Chondrocyte (in vitro differentiated cells): ENCODE measurements around the gene WBP2NL. TPM values are rescaled to one million over a fixed set of nuclear protein-coding genes. Genes with fewer than 3 reads are reported as not detected.
"Not testable (repeated sequence)": the region's sequence is repeated elsewhere in the genome, so short reads cannot be mapped to it uniquely, and the experiment has no call there.

Source experiments
- DNase-seq: peaks from one replicate; pipeline ENCODE4 v3.0.0; 2021; ENCODE audit warnings: mixed read lengths, low spot score
- H3K27ac Mint-ChIP-seq: one replicate; pipeline ENCODE4 v1.8.0; 2021; ENCODE audit warnings: mild to moderate bottlenecking, moderate library complexity, mixed read lengths; ENCODE audit not compliant: unreplicated experiment
- H3K27me3 Mint-ChIP-seq: 2 replicates; pipeline ENCODE4 v1.8.0; 2021; ENCODE audit warnings: low read depth, mixed read lengths
- H3K36me3 Mint-ChIP-seq: 2 replicates; pipeline ENCODE4 v1.8.0; 2021; ENCODE audit warnings: low read depth, mixed read lengths
- H3K4me1 Mint-ChIP-seq: 2 replicates; pipeline ENCODE4 v1.8.0; 2021; ENCODE audit warnings: low read depth, mild to moderate bottlenecking, mixed read lengths
- H3K4me3 Mint-ChIP-seq: one replicate; pipeline ENCODE4 v1.8.0; 2021; ENCODE audit warnings: mild to moderate bottlenecking, moderate library complexity, mixed read lengths; ENCODE audit not compliant: unreplicated experiment
- H3K9me3 Mint-ChIP-seq: 2 replicates; pipeline ENCODE4 v1.8.0; 2021; ENCODE audit warnings: low read depth, mixed read lengths
- long read RNA-seq: library from polyadenylated mRNA; stranded (forward); transcript quantifications from one replicate; pipeline ENCODE4 v2.0.0, GENCODE V29; 2021
- total RNA-seq: library from RNA; stranded (reverse); gene quantifications from 3 replicates; pipeline ENCODE4 v1.2.1, GENCODE V29; 2021
- TF ChIP-seq, protein P1 (sequence below): fragments of 200-600 bp; sonication (generic); IDR thresholded peaks from 2 replicates; pipeline ENCODE4 v1.5.0; 2021; ENCODE audit warnings: antibody characterized with exemption, mild to moderate bottlenecking, moderate library complexity

The WBP2NL gene, protein sequence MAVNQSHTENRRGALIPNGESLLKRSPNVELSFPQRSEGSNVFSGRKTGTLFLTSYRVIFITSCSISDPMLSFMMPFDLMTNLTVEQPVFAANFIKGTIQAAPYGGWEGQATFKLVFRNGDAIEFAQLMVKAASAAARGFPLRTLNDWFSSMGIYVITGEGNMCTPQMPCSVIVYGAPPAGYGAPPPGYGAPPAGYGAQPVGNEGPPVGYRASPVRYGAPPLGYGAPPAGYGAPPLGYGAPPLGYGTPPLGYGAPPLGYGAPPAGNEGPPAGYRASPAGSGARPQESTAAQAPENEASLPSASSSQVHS
- not detected in 3 replicates for total RNA-seq
- long read RNA-seq, partial matches to known transcripts = 0 of 4 reads
- long read RNA-seq, other reads (novel, unspliced or antisense) = 4 of 4 reads

DNA sequence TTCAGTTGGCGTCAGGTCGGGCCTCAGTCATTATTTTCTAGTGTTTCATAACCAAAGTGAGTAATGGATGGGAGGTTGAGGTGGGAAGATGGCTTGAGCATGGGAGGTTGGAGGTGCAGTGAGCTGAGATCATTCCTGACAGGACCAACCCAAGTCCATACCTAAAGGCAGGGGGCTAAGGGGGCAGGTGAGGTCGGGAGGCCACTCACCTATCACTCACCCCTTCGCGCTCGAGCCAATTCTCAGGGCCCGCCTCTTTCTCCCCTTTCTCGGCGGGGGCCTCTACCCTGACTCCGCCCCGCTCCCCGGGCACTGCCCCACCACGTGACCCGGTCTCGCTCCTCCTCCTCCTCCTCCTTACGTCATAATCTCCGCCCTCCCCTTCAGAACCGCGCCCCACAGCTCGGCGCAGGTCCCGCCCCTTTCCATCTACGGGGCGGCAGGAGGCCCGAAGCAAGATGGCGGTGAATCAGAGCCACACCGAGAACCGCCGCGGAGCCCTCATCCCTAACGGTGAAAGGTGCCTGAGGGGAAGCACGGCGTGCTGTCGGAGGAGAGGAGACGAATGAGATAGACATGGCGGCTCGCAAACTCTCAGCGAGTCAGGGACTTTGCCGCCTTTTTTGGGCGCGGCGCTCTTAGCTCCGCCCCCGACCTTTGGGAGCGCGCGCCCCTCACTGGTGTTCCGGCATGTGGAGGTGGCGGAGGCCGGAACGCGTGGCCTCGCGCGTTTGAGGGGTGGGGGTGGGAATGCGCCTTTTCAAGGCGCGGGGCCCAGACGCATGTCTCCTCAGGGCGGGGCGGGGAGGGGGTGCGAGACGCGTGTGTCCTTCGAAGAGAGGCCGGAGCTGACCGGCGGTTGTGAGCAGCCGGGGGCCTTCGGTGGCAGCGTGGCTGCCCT, at the start of gene WBP2NL:
WBP2NL (plus strand) TSS at position 428 of the 901 bp plus-strand sequence; CDS start at position 459, 31 bp downstream.
- no peak within 1 kb of the TSS for H3K27ac Mint-ChIP-seq
- peaks cover 35% of the 10 kb centered on the region for H3K27me3 Mint-ChIP-seq
- TF ChIP-seq, protein P1, sequence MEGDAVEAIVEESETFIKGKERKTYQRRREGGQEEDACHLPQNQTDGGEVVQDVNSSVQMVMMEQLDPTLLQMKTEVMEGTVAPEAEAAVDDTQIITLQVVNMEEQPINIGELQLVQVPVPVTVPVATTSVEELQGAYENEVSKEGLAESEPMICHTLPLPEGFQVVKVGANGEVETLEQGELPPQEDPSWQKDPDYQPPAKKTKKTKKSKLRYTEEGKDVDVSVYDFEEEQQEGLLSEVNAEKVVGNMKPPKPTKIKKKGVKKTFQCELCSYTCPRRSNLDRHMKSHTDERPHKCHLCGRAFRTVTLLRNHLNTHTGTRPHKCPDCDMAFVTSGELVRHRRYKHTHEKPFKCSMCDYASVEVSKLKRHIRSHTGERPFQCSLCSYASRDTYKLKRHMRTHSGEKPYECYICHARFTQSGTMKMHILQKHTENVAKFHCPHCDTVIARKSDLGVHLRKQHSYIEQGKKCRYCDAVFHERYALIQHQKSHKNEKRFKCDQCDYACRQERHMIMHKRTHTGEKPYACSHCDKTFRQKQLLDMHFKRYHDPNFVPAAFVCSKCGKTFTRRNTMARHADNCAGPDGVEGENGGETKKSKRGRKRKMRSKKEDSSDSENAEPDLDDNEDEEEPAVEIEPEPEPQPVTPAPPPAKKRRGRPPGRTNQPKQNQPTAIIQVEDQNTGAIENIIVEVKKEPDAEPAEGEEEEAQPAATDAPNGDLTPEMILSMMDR = no peak
- no peaks in the 10 kb centered on the region for H3K4me1 Mint-ChIP-seq
- DNase-seq = peak; percentile 64
- no peak within 1 kb of the TSS for H3K4me3 Mint-ChIP-seq
- no peaks in the 10 kb centered on the region for H3K9me3 Mint-ChIP-seq
- H3K36me3 Mint-ChIP-seq = no peaks in the 10 kb centered on the region

DNA sequence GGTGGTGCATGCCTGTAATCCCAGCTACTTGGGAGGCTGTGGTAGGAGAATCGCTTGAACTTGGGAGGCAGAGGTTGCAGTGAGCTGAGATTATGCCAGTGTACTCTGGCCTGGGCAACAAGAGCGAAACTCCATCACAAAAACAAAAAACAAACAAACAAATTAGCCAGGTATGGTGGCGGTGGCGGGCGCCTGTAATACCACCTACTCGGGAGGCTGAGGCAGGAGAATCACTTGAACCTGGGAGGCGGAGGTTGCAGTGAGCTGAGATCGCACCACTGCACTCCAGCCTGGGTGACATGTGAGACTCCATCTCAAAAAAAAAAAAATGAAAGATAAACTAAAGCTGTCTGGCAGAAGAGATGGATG, 49.7 kb upstream of the WBP2NL start:
- H3K27me3 Mint-ChIP-seq, H3K4me1 Mint-ChIP-seq, H3K4me3 Mint-ChIP-seq, DNase-seq, H3K27ac Mint-ChIP-seq, H3K9me3 Mint-ChIP-seq, H3K36me3 Mint-ChIP-seq: not testable (repeated sequence)

DNA sequence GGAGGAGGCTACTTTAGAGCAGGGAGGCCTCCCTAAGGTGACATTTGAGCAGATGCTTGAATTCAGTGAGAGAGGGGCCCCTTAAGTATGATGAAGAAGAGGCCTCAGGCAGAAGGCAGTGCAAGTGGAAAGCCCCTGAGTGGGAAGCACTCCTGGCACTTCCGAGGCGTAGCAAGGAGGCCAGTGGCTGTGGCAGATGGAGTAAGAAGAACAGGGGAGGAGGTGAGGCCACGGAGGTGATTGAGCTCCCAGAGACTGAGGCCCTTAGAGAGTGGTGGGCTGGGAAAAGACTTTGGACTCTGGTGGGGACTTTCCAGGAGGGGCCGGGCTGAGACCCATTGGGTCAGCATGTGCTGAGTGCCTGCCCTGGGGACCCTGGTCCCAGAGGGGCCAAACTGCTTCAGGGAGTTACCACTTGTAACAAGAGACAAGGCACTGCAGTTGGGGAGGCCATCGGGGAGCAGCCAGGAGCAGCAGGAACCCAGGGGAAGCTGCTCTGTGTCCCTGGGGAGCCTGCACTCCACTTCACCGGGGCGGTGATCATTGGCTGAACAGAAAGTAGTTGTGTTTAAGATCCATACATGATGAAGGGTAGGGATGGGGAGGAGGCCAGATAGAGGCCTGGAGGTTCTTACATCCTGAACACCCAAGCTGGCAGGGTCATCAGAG, 49.2 kb upstream of the WBP2NL start:
- H3K36me3 Mint-ChIP-seq = no peaks in the 10 kb centered on the region
- H3K9me3 Mint-ChIP-seq = no peaks in the 10 kb centered on the region
- TF ChIP-seq, protein P1 = no peak
- peaks cover 8% of the 10 kb centered on the region for H3K4me1 Mint-ChIP-seq
- no peak overlapping the region for H3K27ac Mint-ChIP-seq
- H3K27me3 Mint-ChIP-seq = no peaks in the 10 kb centered on the region
- H3K4me3 Mint-ChIP-seq = no peak overlapping the region
- no peak for DNase-seq

DNA sequence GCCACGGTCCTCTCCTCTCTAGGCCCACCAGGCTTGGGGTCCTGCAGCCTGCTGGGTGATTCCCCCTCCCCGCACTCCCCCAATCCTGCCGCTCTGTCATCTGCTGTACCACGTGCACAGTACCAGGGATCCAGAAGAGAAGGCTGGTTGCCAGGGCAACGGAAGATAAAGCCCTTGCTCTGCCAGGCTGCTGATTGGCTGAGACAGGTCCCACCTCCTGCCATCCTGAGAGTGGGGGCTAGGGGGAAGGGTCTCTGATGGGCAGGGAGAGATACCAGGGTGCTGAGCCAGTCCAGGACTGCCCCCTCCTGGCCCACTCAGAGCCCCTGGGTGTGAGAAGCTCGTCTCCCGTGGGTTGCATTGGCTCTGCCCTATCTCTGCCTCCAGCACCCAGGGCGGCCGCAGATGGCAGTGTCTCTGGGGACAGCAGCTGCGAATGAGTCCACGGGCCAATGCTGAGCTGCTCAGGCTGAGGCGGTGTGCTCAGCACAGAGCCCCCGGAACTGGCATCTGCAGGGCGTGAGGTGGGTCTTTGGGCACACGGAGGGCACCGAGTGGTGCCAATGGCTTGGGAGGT, 46.6 kb upstream of the WBP2NL start, which contains the start of gene SMIM45:
SMIM45 (plus strand) TSS at position 253 of the 577 bp plus-strand sequence.
- Mint-ChIP-seq H3K27ac (no peak within 1 kb of the TSS), H3K27me3 (no peaks in the 10 kb centered on the region), H3K4me1 (no peaks in the 10 kb centered on the region), H3K9me3 (no peaks in the 10 kb centered on the region), H3K4me3 (no peak within 1 kb of the TSS), H3K36me3 (no peaks in the 10 kb centered on the region)
- TF ChIP-seq, protein P1 = no peak
- DNase-seq = no peak

DNA sequence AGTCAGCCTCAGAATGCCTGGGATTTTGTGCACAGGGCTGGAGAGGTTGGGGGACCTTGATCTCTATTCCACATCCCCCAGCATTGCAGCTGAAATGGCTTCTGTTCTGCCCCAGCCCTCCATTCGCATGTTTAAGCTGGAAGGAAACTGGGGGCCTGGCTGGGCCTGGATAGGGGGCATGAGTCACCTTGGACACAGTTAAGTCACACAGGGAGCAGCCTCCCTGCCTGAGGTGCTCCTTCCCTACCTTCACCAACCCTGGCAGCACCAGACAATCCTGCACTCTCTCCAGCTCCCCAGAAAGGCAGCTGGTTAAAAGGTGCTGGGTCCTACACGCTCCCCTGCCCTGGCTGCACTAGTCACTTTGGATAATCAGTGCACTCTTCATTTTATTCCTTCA, 45.9 kb upstream of the WBP2NL start:
- Mint-ChIP-seq H3K27me3 (no peaks in the 10 kb centered on the region), H3K9me3 (no peaks in the 10 kb centered on the region), H3K36me3 (no peaks in the 10 kb centered on the region), H3K4me1 (peaks cover 3% of the 10 kb centered on the region), H3K4me3 (no peak overlapping the region), H3K27ac (no peak overlapping the region)
- TF ChIP-seq, protein P1 = no peak
- no peak for DNase-seq
